Fibroblast of gingiva (primary cell): Measurements from ENCODE around the gene ULBP1.
"Not testable (repeated sequence)": the region's sequence is repeated elsewhere in the genome, so short reads cannot be mapped to it uniquely, and the experiment has no call there.

Experiments used
- DNase-seq: peaks from one replicate; pipeline ENCODE4 v3.0.0-alpha.2; 2011; ENCODE audit warnings: low read depth

ULBP1 gene

GRCh38 chr6:149933461-149933860 lies 30.3 kb upstream of the ULBP1 start:
- DNase-seq = no peak

DNA sequence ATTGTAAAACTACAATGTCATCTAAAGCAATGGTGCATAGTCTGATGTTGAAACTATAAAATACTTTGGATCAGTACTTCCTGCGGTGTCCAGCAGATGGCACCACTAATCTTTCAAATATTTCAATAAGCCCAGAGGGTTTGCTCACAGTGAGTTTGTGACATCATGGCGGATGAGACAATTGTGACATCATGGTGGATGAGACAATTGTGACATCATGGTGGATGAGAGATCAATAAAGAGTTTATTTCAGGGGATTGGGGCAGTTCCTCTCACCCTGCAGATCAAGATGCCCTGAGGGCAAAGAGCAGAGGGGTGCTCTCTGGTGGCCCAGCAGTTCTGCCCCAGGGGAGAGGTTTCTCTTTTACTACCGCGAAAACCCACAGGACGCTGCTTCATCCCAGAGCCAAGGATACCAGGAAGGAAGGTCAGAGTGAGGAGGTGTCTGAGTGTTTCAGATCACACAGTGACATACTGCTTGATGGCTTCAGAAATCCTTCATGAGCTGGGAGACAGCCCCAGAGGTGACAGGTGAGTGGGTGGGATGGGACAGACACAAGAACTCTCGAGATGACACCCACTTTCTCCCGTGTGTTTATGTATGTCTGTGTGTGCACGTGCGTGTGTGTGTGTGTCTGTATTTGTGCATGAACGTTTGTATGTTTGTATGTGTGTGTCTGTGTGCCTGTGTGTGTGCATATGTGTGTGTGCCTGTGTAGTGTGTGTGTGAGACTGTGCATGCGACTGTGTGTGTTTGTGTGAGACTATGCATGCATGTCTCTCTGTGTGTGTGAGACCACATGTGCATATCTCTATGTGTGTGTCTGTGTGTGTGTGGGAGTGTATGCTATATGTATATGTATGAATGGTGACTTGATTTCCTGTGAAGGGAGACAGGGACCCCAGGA lies 29.2 kb upstream of the ULBP1 start:
- DNase-seq = peak; percentile 70

DNA sequence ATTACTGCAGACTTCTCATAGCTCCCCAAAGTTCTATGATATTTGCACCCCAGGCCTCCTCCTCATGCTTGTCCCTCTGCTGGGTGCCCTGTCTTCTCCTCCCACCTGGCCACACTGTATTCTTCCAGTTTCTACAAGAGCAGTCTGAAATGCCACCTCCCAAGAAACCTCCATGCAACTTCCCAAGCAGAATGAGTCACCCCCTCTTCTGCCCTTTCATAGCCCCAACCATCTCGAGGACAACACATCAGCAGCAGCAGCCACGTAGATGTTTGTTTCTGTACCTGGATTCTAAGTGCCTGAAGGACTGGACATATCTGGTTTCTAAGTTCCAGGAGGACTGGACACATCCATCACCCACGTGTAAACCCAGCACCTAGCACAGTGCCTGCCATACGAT lies 28.5 kb upstream of the ULBP1 start:
- no peak for DNase-seq

DNA sequence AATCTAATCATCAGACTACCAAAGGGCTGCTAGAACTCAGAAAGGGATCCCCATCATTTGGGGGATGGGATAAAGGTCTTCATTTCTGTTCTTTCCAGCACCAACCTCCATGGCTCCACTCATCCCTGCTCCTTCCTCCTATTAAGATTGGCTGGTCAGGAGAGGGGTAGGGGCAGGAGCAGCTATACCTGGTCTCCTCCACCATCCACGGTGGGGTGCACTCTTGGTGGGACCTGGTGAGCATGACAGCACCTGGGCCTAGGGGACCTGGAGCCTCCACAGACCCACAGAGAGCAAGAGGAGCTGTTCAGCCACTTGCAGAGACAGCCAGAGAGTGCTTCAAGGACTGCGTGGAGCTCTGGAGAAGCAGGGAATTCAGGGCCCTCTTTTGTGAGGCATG lies 28.1 kb upstream of the ULBP1 start:
- no peak for DNase-seq

- DNase-seq = no peak
Measured at GRCh38 chr6:149936743-149937142, 27.0 kb upstream of the ULBP1 start.

DNA sequence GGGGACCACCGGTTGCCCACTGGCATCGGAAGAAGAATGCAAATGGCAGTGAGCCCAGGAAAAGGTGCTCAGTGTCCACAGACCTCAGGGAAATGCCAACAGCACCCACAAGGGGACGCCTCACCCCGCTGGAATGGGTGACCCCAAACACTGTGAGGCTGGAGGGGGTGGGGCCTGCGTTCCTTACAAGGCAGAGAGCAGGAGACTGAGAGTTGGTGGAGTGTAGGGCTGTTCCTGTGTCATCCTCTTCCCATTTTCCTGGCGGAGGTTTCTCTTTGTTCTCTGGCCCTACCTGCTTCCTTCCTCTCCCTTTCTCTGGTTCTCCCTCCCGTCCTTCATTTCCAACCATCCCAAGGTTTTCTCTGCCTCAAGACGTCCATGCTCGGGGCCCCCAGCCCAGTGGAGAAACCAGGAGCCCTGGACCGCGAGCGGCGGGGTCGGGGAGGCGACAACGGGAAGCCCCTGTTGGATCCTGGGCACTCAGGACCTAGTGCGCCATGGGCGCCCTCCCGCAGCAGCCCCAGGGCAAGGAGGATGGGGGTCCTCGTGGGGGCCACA lies 25.7 kb upstream of the ULBP1 start:
- not testable (repeated sequence) for DNase-seq

DNA sequence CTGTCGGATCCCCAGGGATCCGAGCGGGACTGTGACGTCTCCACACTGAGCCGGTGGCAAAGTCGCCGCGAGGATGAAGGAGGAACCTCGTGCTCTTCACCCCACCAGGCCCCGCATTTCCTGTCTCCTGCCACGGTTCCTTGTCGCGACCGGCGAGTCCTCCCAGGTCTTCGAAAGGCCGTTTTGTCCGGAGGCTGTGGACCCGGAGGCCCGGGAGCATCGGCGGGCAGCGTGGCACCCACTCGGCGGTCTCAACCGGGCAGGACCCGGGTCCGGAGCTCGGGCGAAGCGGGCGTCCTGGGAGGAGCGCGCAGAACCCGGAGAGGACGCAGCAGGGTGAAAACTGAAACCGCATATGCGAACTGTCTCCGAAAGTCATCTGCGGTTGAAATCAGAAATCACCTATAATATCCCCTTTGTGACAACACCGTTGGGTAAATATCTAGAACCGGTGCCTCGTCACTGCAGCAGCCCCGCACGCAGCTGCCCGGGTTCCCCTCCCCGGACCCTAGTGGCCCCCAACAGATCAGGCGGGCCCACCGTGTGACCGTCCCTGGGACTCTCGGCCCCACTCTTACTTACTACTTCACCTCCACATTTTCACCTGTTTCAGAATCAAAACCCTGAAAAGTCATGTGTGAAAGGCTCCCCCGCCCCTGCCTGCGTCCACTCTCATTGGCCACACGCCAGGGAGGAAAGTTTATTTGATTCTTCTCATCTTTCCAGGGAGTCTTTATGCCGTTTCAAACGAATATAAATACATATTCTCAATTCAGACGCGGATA lies 25.0 kb upstream of the ULBP1 start:
- no peak for DNase-seq

DNA sequence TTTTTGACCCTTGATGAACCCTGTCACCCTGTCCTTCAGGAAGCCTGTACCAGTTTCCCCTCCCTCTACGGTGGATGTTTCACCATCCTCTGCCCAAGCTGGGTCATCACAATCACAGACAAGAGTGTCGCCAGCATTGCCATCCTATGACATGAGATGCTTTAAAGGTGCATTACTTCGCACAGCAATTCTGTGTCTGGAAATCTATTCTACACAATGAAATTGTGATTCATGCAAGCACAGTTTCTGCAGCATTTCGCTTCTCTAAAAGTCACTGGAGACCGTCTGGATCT lies 24.4 kb upstream of the ULBP1 start:
- no peak for DNase-seq

DNA sequence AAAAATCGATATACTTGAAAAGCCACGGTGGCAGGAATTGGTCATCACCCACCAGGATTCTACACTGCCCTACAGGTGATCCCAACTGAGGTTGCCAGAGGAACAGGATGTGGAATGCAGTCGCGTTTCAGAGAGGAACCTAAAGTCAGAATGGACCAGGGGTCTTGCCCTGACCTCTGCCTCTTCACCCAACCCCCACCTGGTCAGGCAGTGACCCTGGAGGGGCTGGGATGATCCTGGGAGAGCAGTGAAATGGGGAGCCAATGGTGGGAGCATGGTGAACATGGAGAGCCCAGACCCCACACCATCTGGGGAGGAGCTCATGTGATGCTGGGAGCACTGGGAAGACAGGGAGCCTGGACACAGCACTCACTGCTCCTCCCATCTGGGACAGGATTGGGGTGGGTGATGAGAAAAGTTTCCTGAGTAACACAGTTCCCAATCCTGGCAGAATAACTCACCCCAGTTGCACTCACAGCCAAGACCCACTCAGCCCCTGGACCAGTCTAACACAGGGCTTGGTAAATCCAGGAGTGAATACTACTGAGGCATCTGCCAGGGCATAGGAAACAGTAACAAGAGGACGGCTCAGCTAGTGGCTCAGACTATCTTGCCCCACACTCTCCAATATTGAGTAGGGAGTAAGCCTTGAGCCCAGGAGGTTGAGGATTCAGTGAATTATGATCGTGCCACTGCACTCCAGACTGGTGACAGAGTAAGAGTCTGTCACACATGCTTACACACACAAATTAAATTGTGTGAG lies 23.7 kb upstream of the ULBP1 start:
- DNase-seq = no peak

GRCh38 chr6:149940672-149940982 lies 23.1 kb upstream of the ULBP1 start:
- DNase-seq = no peak

DNA sequence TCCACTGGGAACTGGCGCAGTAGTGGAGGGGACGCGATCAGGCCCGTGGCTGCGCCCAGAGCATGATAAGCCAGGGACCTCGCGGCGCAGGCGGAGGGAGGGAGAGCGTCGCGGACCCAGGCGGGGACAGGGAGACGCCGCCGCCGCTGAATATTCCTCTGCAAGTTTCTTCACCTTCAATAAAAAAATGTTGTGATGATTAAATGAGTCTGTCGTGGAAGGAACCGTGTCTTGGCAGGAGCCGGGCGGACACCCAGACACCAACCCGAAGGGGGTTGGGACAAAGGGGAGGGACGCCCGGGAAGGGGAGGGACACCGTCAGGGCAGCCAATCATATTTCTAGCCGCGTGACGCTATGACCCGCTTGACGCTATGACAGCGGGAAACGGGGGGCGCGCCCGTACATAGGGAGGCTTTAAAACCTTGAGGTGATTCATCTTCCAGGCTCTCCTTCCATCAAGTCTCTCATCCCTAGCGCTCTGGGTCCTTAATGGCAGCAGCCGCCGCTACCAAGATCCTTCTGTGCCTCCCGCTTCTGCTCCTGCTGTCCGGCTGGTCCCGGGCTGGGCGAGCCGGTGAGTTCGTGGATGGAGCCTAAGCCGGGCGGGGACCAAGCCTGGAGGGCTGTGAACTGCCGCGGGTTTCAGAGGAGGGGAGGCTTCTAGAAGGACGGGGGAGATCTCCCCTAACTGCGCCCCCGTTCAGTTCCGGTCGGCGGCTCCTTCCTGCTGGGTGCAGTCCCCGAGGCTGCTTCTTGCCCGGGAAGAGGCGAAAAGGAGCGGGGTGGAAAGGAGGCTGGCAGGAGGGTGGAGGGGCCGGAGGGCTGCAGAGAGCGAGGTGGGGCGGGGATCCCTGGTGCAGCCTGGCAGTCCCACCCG lies 21.9 kb upstream of the ULBP1 start, which contains the start of gene ULBP2:
ULBP2 (plus strand) TSS at position 432 of the 878 bp plus-strand sequence; CDS start at position 491, 59 bp downstream.
- DNase-seq = peak; percentile 93

DNA sequence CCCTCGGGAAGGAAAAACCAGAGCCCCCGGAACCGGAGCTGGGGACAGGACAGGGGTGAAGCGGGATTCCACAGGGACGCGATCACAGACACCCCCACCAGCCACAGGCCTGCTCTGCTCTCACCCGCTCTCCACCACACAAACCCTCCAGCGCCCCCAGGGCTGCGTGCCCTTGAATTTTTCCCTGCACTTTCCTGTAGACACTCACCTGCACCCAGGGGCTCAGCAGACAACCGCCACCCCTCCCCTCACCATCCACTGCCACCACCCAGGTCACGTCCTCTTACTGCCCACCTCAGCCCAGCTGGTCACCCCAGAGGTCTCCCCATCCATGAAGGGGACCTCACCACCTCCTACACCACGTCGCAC lies 21.3 kb upstream of the ULBP1 start:
- DNase-seq = no peak

DNA sequence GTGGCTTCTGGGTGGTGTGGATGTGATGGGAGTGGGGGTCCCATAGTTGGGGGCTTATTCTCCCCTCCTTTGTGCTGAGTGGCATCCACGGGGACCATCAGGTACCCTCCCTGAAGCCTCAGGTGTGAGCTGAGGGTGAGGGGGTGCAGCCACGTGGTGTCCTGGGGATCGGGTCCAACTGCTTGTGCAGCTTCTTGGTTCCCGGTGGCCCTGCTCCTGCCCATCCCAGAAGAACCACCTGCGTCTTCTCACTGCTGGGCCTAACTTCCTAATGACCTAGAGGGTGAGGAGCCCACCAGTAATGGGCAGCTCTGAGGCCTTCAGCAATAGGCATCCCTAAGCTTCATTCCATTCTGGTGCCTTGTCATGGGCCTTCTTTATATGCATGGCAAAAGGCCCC lies 20.4 kb upstream of the ULBP1 start:
- not testable (repeated sequence) for DNase-seq

DNA sequence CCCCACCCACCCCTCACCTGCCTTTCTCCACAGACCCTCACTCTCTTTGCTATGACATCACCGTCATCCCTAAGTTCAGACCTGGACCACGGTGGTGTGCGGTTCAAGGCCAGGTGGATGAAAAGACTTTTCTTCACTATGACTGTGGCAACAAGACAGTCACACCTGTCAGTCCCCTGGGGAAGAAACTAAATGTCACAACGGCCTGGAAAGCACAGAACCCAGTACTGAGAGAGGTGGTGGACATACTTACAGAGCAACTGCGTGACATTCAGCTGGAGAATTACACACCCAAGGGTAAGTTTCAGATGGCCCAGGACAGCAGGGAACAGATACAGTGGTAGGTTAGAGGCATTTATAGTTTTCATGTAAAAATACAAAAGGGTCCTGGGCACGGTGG lies 18.5 kb upstream of the ULBP1 start:
- not testable (repeated sequence) for DNase-seq

DNA sequence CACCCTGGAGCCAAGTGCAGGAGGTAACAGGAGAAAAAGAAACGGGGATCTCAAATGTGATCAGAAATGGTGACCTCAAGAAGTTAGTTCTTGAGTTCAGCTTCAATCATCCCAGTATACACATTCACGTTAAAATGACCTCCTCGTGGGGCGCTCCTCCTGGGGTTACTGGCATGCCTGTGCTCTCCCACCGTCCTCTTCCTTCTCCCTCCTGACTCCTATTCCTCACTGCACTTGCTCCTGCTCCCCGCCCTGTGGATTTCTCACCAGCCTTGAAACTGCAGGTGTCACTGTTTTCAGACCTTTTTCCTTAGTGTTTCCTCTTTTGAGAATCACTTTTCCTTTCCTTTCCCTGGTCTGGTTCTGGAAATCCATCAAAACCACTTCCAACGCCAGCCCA lies 17.1 kb upstream of the ULBP1 start:
- not testable (repeated sequence) for DNase-seq

GRCh38 chr6:149947533-149947932 lies 16.2 kb upstream of the ULBP1 start:
- DNase-seq = not testable (repeated sequence)

DNA sequence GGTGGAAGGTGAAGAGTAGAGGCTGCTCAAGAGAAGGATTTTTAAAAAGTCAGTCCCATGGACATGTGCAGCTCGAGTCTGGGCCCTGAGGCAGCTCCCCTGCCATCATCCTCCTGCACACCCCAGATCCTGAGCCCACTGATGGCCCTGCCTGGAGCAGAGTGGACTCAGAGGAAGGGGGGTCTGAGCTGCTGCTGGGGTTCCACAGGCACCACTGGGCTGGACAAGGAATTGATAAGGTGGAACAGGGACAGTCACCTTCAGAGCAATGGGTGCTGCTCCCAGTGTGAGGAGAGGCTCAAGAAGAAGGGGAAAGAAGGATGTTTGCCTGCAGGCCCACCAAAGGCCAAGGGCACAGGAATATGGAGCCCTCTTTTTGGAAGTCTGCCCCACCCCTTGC lies 15.7 kb upstream of the ULBP1 start:
- no peak for DNase-seq

- DNase-seq = no peak
Measured at GRCh38 chr6:149948616-149949015, 15.1 kb upstream of the ULBP1 start.

DNA sequence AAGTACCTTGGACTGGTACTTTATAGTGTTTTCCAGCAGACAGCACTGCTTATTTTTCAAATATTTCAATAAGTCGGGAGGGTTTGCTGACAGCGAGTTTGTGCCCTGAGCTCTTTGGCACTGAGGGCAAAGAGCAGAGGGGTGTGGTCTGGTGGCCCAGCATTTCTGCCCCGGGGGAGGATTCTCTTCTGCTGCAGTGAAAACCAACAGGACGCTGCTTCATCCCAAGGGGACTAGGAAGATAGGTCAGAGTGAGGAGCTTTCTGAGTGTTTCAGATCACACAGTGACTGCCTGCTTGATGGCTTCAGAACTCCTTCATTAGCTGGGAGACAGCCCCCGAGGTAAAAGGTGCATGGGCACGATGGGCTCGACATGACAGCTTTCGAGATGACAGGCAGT lies 13.3 kb upstream of the ULBP1 start:
- DNase-seq = no peak

GRCh38 chr6:149951096-149951495 lies 12.6 kb upstream of the ULBP1 start:
- DNase-seq = no peak

GRCh38 chr6:149951626-149952025 lies 12.1 kb upstream of the ULBP1 start:
- DNase-seq = no peak
